H1 (cell line): ENCODE data around the gene IREB2. TPM values are rescaled to one million over a fixed set of nuclear protein-coding genes. Genes with fewer than 3 reads are reported as not detected.
A peak's percentile ranks its signal among the peaks of the same experiment; 100 is the strongest.

ENCODE experiments used
- CTCF ChIA-PET: fragments of 300-600 bp; sonication (Branson Sonifier 250); formaldehyde crosslinking; loops from one replicate; lab custom pipeline; 2021; ENCODE audit not compliant: partially characterized antibody; lab: Charles Lee
- POLR2A ChIA-PET: fragments of 300-600 bp; sonication (Branson Sonifier 250); formaldehyde crosslinking; loops from one replicate; lab custom pipeline; 2021; ENCODE audit warnings: inconsistent platforms; ENCODE audit not compliant: partially characterized antibody; lab: Charles Lee
- DNase-seq, 2 experiments: peaks; one replicate each; pipeline versions ENCODE4 v3.0.0 to v3.0.0-alpha.2; 2010 to 2022; ENCODE audit warnings: low spot score in 2 of 2, low read depth in 1 of 2, mixed read lengths in 1 of 2
- FAIRE-seq: peaks from 2 replicates; lab custom pipeline; 2011; peaks lifted over from hg19 to GRCh38; lab: Jason Lieb, UNC
- H2AFZ ChIP-seq: 2 replicates; pipeline ENCODE4 v1.8.1; 2012; ENCODE audit warnings: low read length, inconsistent platforms
- H2AK5ac ChIP-seq: 2 replicates; pipeline ENCODE4 v1.6.1; 2013; ENCODE audit warnings: low read depth, low read length
- H2BK120ac ChIP-seq: replicated peaks from 2 replicates; pipeline ENCODE3; 2013; ENCODE audit warnings: low read depth, low read length, inconsistent platforms
- H2BK12ac ChIP-seq: 2 replicates; pipeline ENCODE4 v1.6.1; 2013; ENCODE audit warnings: low read depth, low read length
- H2BK15ac ChIP-seq: 2 replicates; pipeline ENCODE4 v1.6.1; 2013; ENCODE audit warnings: low read length
- H2BK20ac ChIP-seq: 2 replicates; pipeline ENCODE4 v1.6.1; 2013; ENCODE audit warnings: low read length
- H2BK5ac ChIP-seq: 2 replicates; pipeline ENCODE4 v1.6.1; 2013; ENCODE audit warnings: low read depth, low read length
- H3K14ac ChIP-seq: 2 replicates; pipeline ENCODE4 v1.6.1; 2013; ENCODE audit warnings: inconsistent platforms; ENCODE audit not compliant: insufficient read length
- H3K18ac ChIP-seq: 2 replicates; pipeline ENCODE4 v1.6.1; 2013; ENCODE audit warnings: low read length; ENCODE audit errors: extremely low read depth
- H3K23ac ChIP-seq: 2 replicates; pipeline ENCODE4 v1.6.1; 2013; ENCODE audit warnings: inconsistent platforms; ENCODE audit not compliant: insufficient read length
- H3K23me2 ChIP-seq: 2 replicates; pipeline ENCODE4 v1.6.1; 2013; ENCODE audit warnings: low read depth, low read length
- H3K27ac ChIP-seq: 2 replicates; pipeline ENCODE4 v1.6.1; 2011; ENCODE audit warnings: low read depth, low read length, inconsistent platforms
- H3K27me3 ChIP-seq, 4 experiments: replicated peaks in 1 of 4; 1 replicate in 1 of 4; 2 replicates in 3 of 4; pipeline versions ENCODE4 v1.6.1 to v1.8.1; 2011 to 2013; ENCODE audit warnings: low read length in 3 of 4, mild to moderate bottlenecking in 3 of 4, inconsistent platforms in 2 of 4, mixed read lengths in 2 of 4, moderate library complexity in 1 of 4; ENCODE audit not compliant: control insufficient read depth in 3 of 4, insufficient read depth in 3 of 4; ENCODE audit errors: extremely low read depth in 1 of 4
- H3K36me3 ChIP-seq, 4 experiments: 2 replicates each; pipeline versions ENCODE4 v1.6.1 to v1.8.1; 2011 to 2013; ENCODE audit warnings: mild to moderate bottlenecking in 4 of 4, low read length in 3 of 4, moderate library complexity in 2 of 4, control low read depth in 1 of 4, inconsistent platforms in 1 of 4; ENCODE audit not compliant: insufficient read depth in 4 of 4, control insufficient read depth in 2 of 4
- H3K4ac ChIP-seq: replicated peaks from 2 replicates; pipeline ENCODE3; 2013; ENCODE audit warnings: low read length, low read depth, mixed read lengths, inconsistent platforms; ENCODE audit not compliant: insufficient read length
- H3K4me1 ChIP-seq, 4 experiments: replicated peaks in 1 of 4; 1 replicate in 1 of 4; 2 replicates in 3 of 4; pipeline versions ENCODE4 v1.6.1 to v1.8.1; 2011 to 2013; ENCODE audit warnings: low read length in 3 of 4, inconsistent platforms in 2 of 4, mixed read lengths in 1 of 4; ENCODE audit not compliant: insufficient read depth in 4 of 4, control insufficient read depth in 3 of 4
- H3K4me2 ChIP-seq, 2 experiments: 2 replicates each; pipeline versions ENCODE4 v1.6.1 to v1.8.1; 2011 to 2013; ENCODE audit warnings: low read depth in 2 of 2, low read length in 2 of 2, control low read depth in 1 of 2, inconsistent platforms in 1 of 2, mild to moderate bottlenecking in 1 of 2; ENCODE audit not compliant: insufficient read depth in 1 of 2
- H3K4me3 ChIP-seq, 4 experiments: fragments of 200-600, 300-600 bp in 1 of 4; sonication (generic), shearing (Covaris generic), sonication (Bioruptor Twin) in 1 of 4; 2 replicates each; pipeline versions ENCODE4 v1.5.1 to v1.8.1; 2011 to 2016; ENCODE audit warnings: low read length in 4 of 4, low read depth in 3 of 4, control low read depth in 2 of 4, inconsistent platforms in 2 of 4, mild to moderate bottlenecking in 2 of 4, mixed read lengths in 1 of 4, moderate library complexity in 1 of 4; ENCODE audit not compliant: insufficient read depth in 2 of 4; ENCODE audit errors: extremely low read depth in 1 of 4
- H3K56ac ChIP-seq: replicated peaks from 2 replicates; pipeline ENCODE3; 2013; ENCODE audit warnings: low read depth, mild to moderate bottlenecking, mixed read lengths, low read length, inconsistent platforms; ENCODE audit not compliant: insufficient read length
- H3K79me1 ChIP-seq: 2 replicates; pipeline ENCODE4 v1.6.1; 2013; ENCODE audit warnings: low read depth, low read length, control low read depth
- H3K79me2 ChIP-seq, 2 experiments: 2 replicates each; pipeline versions ENCODE4 v1.6.1 to v1.8.1; 2012 to 2013; ENCODE audit warnings: low read length in 2 of 2, mild to moderate bottlenecking in 2 of 2, inconsistent platforms in 1 of 2; ENCODE audit not compliant: insufficient read depth in 2 of 2, control insufficient read depth in 1 of 2
- H3K9ac ChIP-seq, 4 experiments: replicated peaks in 1 of 4; 1 replicate in 1 of 4; 2 replicates in 3 of 4; pipeline versions ENCODE4 v1.6.1 to v1.8.1; 2011 to 2013; ENCODE audit warnings: low read depth in 3 of 4, low read length in 3 of 4, control low read depth in 2 of 4, mild to moderate bottlenecking in 2 of 4, moderate library complexity in 2 of 4, inconsistent platforms in 1 of 4; ENCODE audit errors: extremely low read depth in 1 of 4
- H3K9me3 ChIP-seq, 2 experiments: 2 replicates each; pipeline versions ENCODE4 v1.6.1 to v1.8.1; 2012 to 2013; ENCODE audit warnings: mild to moderate bottlenecking in 2 of 2, moderate library complexity in 2 of 2, control low read depth in 1 of 2, inconsistent platforms in 1 of 2, low read depth in 1 of 2, low read length in 1 of 2, mixed read lengths in 1 of 2; ENCODE audit not compliant: insufficient read depth in 2 of 2
- H4K20me1 ChIP-seq, 2 experiments: replicated peaks in 1 of 2; 2 replicates each; pipeline versions ENCODE3 to v1.8.1; 2011 to 2013; ENCODE audit warnings: inconsistent platforms in 2 of 2, low read length in 2 of 2, mild to moderate bottlenecking in 1 of 2; ENCODE audit not compliant: insufficient read depth in 2 of 2, control insufficient read depth in 1 of 2
- H4K5ac ChIP-seq: 2 replicates; pipeline ENCODE4 v1.6.1; 2013; ENCODE audit warnings: low read length, low read depth, mixed read lengths, inconsistent platforms; ENCODE audit not compliant: insufficient read length
- H4K8ac ChIP-seq: 2 replicates; pipeline ENCODE4 v1.8.0; 2013; ENCODE audit warnings: mild to moderate bottlenecking, moderate library complexity, low read length, inconsistent platforms; ENCODE audit not compliant: insufficient read depth; ENCODE audit errors: extremely low read depth
- H4K91ac ChIP-seq: replicated peaks from 2 replicates; pipeline ENCODE3; 2013; ENCODE audit warnings: low read length, mixed read lengths, inconsistent platforms; ENCODE audit not compliant: insufficient read length
- EGR1 ChIP-seq: IDR thresholded peaks from 2 replicates; pipeline ENCODE4 v1.6.1; 2011; ENCODE audit warnings: low read depth, low read length, borderline replicate concordance
- SIN3A ChIP-seq, 2 experiments: IDR thresholded peaks in 1 of 2; conservative IDR thresholded peaks in 1 of 2; 2 replicates each; pipeline ENCODE4 v1.6.1; 2011 to 2012; ENCODE audit warnings: low read length in 2 of 2, improper control_type of control experiment in 1 of 2, low read depth in 1 of 2, mild to moderate bottlenecking in 1 of 2
- TCF12 ChIP-seq: IDR thresholded peaks from 2 replicates; pipeline ENCODE4 v1.6.1; 2011; ENCODE audit warnings: low read depth, mild to moderate bottlenecking, low read length
- WGBS, 2 experiments: shearing (Covaris generic) in 1 of 2; methylation state at CpG; one replicate each; pipeline versions ENCODE4 v1.1.6 to v1.1.7; 2013 to 2015; ENCODE audit warnings: low lambda C conversion rate in 2 of 2, mixed read lengths in 2 of 2, inconsistent platforms in 1 of 2, low coverage in 1 of 2, missing lambda C conversion rate in 1 of 2; ENCODE audit not compliant: insufficient replicate concordance in 2 of 2, insufficient coverage in 1 of 2, insufficient read length in 1 of 2; ENCODE audit errors: extremely low coverage in 1 of 2, missing lambda C conversion rate in 1 of 2; 5-methylcytosine and 5-hydroxymethylcytosine counted together
- polyA plus RNA-seq, 7 experiments: library from polyadenylated mRNA; depleted of rRNA in 3 of 7; stranded (reverse) in 5 of 7; unstranded in 2 of 7; fragments of >200 nt in 5 of 7; fragments of 200-250 nt in 2 of 7; gene quantifications; 1 replicate in 5 of 7; 2 replicates in 1 of 7; 4 replicates in 1 of 7; pipeline versions ENCODE4 v1.2.1 to v1.2.3, GENCODE V29; 2011 to 2013; ENCODE audit warnings: missing spikeins in 2 of 7, mixed read lengths in 2 of 7
- total RNA-seq: library from RNA; stranded (reverse); fragmentation: NEBNext Ultra II Directional; extraction: Animal tissue kit (Norgen Biotek cat#: 25700); gene quantifications from 2 replicates; pipeline ENCODE4 v1.2.1, GENCODE V29; 2021
- TF ChIP-seq, protein P1 (sequence below): IDR thresholded peaks from 2 replicates; pipeline ENCODE4 v1.6.1; 2012; ENCODE audit warnings: low read length, inconsistent platforms
- TF ChIP-seq, protein P2 (sequence below), 3 experiments: IDR thresholded peaks; 1 replicate in 2 of 3; 2 replicates in 1 of 3; pipeline versions ENCODE4 v1.5.1 to v1.6.1; 2011; ENCODE audit warnings: low read length in 3 of 3, mild to moderate bottlenecking in 3 of 3, inconsistent platforms in 2 of 3, low read depth in 1 of 3, moderate library complexity in 1 of 3; ENCODE audit not compliant: insufficient read depth in 1 of 3; ENCODE audit errors: control extremely low read depth in 1 of 3
- TF ChIP-seq, protein P3 (sequence below): IDR thresholded peaks from 2 replicates; pipeline ENCODE4 v1.6.1; 2012; ENCODE audit warnings: inconsistent platforms

IREB2 gene
- total and polyA plus RNA-seq, 2 of the 8 experiments (the other 6 are each of a cell fraction or from before 2014, with no cell fraction given), result 21.0 to 103 TPM

DNA sequence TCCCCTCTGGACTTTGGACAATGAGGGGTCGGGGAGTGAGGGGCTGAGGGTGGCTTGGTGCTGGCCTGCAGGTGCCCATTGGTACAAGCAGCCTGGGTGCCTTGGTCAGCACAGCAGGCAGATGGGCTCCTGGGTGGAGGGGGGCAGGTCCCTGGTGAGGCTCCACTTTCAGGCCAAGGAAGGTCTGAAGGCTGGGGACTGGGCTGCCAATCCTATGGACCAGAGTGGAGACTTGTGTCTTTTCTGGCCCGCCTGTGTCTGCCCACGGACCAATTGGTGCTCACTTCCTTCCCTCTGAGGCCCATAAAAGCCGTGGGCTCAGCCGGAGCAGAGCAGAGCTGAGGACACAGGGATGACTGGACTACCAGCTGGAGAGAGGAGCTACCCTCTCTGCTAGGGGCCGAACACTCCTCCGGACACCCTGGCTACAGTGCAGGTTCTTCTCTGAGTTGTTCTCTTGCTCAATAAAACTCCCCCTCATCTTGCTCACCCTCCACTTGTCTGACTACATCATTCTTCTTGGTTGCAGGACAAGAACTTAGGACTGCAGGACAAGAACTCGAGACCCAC lies 31.9 kb upstream of the IREB2 start:
- POLR2A ChIA-PET, result interaction anchor here (0.8 to 2.6 kb wide), 6 partner anchors 10 to 107 kb away, joined by 3 to 10 read pairs (median 4); partner anchors contain the start of gene SKIC8
- WGBS, 2 experiments, result 87% methylated on average over 8 of the region's 8 CpGs; no CpG with 5 or more reads in 1 of the 2 experiments
- no peaks in the 10 kb centered on the region for H3K79me1 ChIP-seq
- no peak overlapping the region for H3K9ac ChIP-seq
- no peak overlapping the region for H4K91ac ChIP-seq
- H3K56ac ChIP-seq, result no peak overlapping the region
- DNase-seq (no peak), FAIRE-seq (no peak)
- no peaks in the 10 kb centered on the region for H4K20me1 ChIP-seq
- CTCF ChIA-PET, result interaction anchor here (0.9 to 20.7 kb wide), 11 partner anchors 10 to 98 kb away, joined by 3 to 240 read pairs (median 4); no protein-coding TSS in a partner anchor
- H3K27me3 ChIP-seq, result no peaks in the 10 kb centered on the region; a peak in 2 of 7 replicates
- H2AK5ac ChIP-seq, result no peak overlapping the region
- H3K14ac ChIP-seq, result no peak overlapping the region
- H2BK20ac ChIP-seq, result 0 out of 2 replicates have a peak overlapping the region, but pooled peaks have one; percentile 21
- no peaks in the 10 kb centered on the region for H3K79me2 ChIP-seq
- H2BK5ac ChIP-seq, result no peak overlapping the region; the same call in 1 of the 2 replicates
- no peak overlapping the region for H4K5ac ChIP-seq
- no peak overlapping the region for H2BK120ac ChIP-seq
- H3K4me3 ChIP-seq, result peak overlapping the region in 1 of 4 experiments; percentile 59; a peak in 1 of 8 replicates
- H4K8ac ChIP-seq, result no peak overlapping the region
- peak overlapping the region; percentile 90 for H2AFZ ChIP-seq
- no peak overlapping the region for H3K27ac ChIP-seq
- peak overlapping the region; percentile 95; the same call in 1 of the 2 replicates for H3K18ac ChIP-seq
- peak overlapping the region; percentile 66 to 67; a peak in 3 of 4 replicates for H3K4me2 ChIP-seq
- H3K4ac ChIP-seq, result no peak overlapping the region
- H3K9me3 ChIP-seq, result no peaks in the 10 kb centered on the region
- H3K4me1 ChIP-seq, result peaks cover 0 to 8% (median 5%) of the 10 kb centered on the region in 4 experiments; a peak in 5 of 7 replicates
- peak overlapping the region; percentile 89; the same call in 1 of the 2 replicates for H2BK15ac ChIP-seq
- peak overlapping the region; percentile 70; the same call in 1 of the 2 replicates for H2BK12ac ChIP-seq
- H3K23me2 ChIP-seq, result no peaks in the 10 kb centered on the region; the same call in 1 of the 2 replicates
- no peak overlapping the region for H3K23ac ChIP-seq
- H3K36me3 ChIP-seq, result no peaks in the 10 kb centered on the region
- TF ChIP-seq SIN3A (conservative IDR thresholded peaks at IDR 0.05 in 1 of 2, IDR thresholded peaks at IDR 0.05 in 1 of 2; ENCODE audit: low read depth in 1 of 2, low read length in 2 of 2), result no peak
- TF ChIP-seq, protein P1, sequence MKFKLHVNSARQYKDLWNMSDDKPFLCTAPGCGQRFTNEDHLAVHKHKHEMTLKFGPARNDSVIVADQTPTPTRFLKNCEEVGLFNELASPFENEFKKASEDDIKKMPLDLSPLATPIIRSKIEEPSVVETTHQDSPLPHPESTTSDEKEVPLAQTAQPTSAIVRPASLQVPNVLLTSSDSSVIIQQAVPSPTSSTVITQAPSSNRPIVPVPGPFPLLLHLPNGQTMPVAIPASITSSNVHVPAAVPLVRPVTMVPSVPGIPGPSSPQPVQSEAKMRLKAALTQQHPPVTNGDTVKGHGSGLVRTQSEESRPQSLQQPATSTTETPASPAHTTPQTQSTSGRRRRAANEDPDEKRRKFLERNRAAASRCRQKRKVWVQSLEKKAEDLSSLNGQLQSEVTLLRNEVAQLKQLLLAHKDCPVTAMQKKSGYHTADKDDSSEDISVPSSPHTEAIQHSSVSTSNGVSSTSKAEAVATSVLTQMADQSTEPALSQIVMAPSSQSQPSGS, result no peak
- TF ChIP-seq, protein P2, sequence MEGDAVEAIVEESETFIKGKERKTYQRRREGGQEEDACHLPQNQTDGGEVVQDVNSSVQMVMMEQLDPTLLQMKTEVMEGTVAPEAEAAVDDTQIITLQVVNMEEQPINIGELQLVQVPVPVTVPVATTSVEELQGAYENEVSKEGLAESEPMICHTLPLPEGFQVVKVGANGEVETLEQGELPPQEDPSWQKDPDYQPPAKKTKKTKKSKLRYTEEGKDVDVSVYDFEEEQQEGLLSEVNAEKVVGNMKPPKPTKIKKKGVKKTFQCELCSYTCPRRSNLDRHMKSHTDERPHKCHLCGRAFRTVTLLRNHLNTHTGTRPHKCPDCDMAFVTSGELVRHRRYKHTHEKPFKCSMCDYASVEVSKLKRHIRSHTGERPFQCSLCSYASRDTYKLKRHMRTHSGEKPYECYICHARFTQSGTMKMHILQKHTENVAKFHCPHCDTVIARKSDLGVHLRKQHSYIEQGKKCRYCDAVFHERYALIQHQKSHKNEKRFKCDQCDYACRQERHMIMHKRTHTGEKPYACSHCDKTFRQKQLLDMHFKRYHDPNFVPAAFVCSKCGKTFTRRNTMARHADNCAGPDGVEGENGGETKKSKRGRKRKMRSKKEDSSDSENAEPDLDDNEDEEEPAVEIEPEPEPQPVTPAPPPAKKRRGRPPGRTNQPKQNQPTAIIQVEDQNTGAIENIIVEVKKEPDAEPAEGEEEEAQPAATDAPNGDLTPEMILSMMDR (IDR thresholded peaks at IDR 0.05; ENCODE audit: control extremely low read depth in 1 of 3, insufficient read depth in 1 of 3, low read depth in 1 of 3, low read length in 3 of 3), result no peak
- TF ChIP-seq TCF12, result no peak
- TF ChIP-seq EGR1, result no peak
- TF ChIP-seq, protein P3, sequence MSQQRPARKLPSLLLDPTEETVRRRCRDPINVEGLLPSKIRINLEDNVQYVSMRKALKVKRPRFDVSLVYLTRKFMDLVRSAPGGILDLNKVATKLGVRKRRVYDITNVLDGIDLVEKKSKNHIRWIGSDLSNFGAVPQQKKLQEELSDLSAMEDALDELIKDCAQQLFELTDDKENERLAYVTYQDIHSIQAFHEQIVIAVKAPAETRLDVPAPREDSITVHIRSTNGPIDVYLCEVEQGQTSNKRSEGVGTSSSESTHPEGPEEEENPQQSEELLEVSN, result no peak
